Measurements from ENCODE around the gene NFATC1. TPM values are rescaled to one million over a fixed set of nuclear protein-coding genes. Genes with fewer than 3 reads are reported as not detected.

Gene NFATC1
- total RNA-seq, 2 donors from 2014 or later: 27.6 to 40.8 TPM

DNA sequence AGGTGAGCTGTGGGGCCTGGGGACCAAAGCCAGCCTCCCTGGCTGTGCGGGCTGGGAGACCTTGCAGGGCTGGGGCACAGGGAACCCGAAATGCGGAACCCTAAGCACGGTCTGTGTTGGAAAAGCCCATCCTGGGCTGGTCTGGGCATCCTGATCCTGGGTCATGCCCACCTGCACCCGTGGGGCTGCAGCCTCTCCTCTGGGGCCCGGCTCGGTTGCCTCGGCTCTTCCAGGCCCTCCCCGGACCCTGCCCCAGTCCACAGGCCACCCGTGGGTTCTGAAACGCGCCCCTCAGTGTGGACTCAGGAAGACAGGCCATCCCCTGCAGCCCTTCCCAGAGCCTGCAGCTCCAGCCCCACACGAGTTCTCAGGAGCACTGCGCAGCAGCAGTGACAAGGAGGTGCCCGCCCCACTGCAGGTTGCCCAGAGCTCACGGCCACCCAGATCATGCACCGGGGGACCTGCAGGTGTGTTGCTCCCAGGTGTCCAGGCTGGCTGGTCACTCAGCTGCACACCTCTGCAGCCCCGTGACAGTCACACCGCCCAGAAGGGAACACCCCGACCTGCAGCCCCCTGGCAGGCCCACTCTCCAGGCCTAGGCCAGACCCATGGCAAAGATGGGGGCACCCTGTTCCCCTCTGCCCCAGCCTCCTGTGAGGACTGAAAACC lies 12.2 kb upstream of the NFATC1 start:
- no peaks in the 10 kb centered on the region for H3K4me1 ChIP-seq (ENCODE audit: control insufficient read depth in 1 of 2, low read depth in 2 of 2)
- DNase-seq (ENCODE audit: low spot score): no peak
- H3K4me3 ChIP-seq: no peak overlapping the region
- H3K9me3 ChIP-seq: no peaks in the 10 kb centered on the region
- no peaks in the 10 kb centered on the region for H3K36me3 ChIP-seq
- no peak for ATAC-seq (ENCODE audit: insufficient number of reproducible peaks, low FRiP score, low read depth)
- no peaks in the 10 kb centered on the region for H3K27me3 ChIP-seq (replicated peaks; ENCODE audit: insufficient read depth)
- no peak overlapping the region for H3K27ac ChIP-seq
- TF ChIP-seq CTCF (IDR thresholded peaks at IDR 0.05): no peak

DNA sequence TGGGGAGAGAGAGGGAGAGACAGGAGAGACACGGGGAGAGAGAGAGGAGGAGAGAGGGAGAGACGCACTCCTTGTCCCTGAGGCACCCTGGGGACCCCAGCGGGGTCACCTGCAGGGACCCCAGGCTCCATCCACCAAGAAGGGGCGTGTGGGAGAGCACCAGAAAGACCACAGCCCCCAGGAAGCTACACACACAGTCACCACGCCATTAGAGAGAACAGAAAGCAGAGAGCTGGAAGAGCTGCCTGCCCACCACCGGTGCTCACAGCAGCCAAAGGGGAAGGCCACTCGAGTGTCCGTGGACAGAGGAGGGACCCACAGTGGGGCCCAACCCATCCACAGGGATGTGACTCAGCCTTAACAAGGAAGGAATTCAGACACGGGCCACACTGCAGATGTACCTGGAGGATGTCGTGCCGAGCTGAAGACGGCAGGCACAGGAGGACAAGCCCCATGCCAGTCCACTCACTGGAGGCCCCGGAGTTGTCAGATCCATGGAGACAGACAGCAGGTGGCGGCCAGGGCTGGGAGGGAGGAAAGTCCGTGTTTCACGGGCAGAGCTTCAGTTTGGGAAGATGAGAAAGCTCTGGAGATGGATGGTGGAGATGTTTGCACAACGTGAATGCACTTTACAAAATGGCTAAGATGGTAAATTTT lies 11.5 kb upstream of the NFATC1 start:
- DNase-seq (ENCODE audit: low spot score) (no peak), ATAC-seq (ENCODE audit: insufficient number of reproducible peaks, low FRiP score, low read depth) (no peak)
- Histone ChIP-seq H3K4me3 (no peak overlapping the region), H3K9me3 (no peaks in the 10 kb centered on the region), H3K27ac (no peak overlapping the region), H3K36me3 (no peaks in the 10 kb centered on the region), H3K27me3 (replicated peaks; ENCODE audit: insufficient read depth) (no peaks in the 10 kb centered on the region), H3K4me1 (ENCODE audit: control insufficient read depth in 1 of 2, low read depth in 2 of 2) (no peaks in the 10 kb centered on the region)
- no peak for TF ChIP-seq CTCF (IDR thresholded peaks at IDR 0.05)

DNA sequence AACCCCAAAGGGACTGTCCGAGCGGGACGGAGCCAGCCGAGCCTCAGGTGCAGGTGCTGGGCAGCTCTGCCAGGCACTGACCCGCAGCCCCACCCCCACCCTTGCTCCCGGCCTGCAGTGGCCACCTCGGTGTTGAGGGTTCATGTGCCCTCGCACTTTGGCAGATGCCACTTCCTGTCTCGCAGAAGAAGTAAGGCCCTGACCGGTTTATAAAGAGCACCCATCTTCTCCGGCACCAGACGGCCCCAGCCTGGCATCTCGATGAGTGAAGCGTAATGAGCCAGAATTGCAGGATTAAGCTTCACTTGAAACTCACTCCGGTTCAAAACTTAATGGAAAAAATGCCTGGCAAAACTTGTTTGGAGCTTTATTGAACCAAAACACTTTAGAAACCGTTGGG lies 10.9 kb upstream of the NFATC1 start:
- Histone ChIP-seq H3K36me3 (no peaks in the 10 kb centered on the region), H3K27ac (no peak overlapping the region), H3K9me3 (no peaks in the 10 kb centered on the region), H3K27me3 (replicated peaks; ENCODE audit: insufficient read depth) (no peaks in the 10 kb centered on the region), H3K4me3 (no peak overlapping the region), H3K4me1 (ENCODE audit: control insufficient read depth in 1 of 2, low read depth in 2 of 2) (no peaks in the 10 kb centered on the region)
- no peak for TF ChIP-seq CTCF (IDR thresholded peaks at IDR 0.05)
- DNase-seq (ENCODE audit: low spot score) (no peak), ATAC-seq (ENCODE audit: insufficient number of reproducible peaks, low FRiP score, low read depth) (no peak)

DNA sequence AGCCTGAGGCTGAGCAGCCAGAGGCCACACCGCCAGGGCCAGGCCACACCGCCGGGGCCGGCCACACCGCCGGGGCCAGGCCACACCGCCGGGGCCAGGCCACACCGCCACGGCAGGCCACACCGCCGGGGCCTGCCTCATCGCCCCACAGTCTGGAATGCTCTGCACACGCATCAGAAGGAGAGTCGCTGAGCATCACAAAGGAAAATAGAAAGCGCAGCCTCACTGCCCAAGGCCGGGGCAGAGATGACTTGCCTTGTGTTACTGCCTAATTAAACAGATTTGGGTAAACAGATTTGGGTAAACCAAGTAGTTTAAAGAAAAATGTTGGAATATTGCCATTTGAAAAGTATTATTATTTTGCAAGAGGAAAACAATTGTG lies 10.4 kb upstream of the NFATC1 start:
- Histone ChIP-seq H3K36me3 (no peaks in the 10 kb centered on the region), H3K4me3 (no peak overlapping the region), H3K27me3 (replicated peaks; ENCODE audit: insufficient read depth) (no peaks in the 10 kb centered on the region), H3K27ac (no peak overlapping the region), H3K4me1 (ENCODE audit: control insufficient read depth in 1 of 2, low read depth in 2 of 2) (no peaks in the 10 kb centered on the region), H3K9me3 (no peaks in the 10 kb centered on the region)
- DNase-seq (ENCODE audit: low spot score): no peak
- no peak for ATAC-seq (ENCODE audit: insufficient number of reproducible peaks, low FRiP score, low read depth)
- no peak for TF ChIP-seq CTCF (IDR thresholded peaks at IDR 0.05)

DNA sequence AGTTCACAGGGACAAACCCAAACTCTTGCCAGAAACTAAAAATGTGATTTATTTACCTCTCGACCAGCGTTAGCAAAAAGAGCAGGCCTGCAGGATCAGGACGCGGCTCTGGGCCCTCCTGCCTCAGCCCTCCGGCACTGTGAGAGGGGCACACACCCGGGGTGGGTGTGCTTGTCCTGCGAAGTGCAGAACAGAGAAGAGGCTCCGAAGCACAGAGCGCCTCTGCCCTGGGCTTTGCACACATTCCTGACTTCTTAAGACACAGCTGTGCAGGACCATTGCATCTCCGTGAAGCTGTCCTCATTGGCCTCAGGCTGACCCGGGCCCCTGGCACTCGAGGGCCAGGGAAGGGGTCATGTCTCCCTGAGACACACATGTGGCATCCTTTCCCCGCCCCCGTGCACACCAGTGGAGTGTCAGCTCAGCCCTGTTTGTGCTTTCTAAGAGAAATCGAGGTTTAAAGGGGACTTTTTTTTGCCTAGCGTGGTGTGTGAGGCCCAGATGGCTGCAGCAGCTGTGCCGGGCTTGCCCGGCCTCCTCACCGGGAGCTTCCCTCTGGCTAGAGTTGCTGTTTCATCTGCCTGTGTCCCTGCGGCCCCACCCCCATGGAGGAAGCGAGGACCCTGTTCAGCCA lies 9.9 kb upstream of the NFATC1 start:
- no peaks in the 10 kb centered on the region for H3K4me1 ChIP-seq (ENCODE audit: control insufficient read depth in 1 of 2, low read depth in 2 of 2)
- no peak for ATAC-seq (ENCODE audit: insufficient number of reproducible peaks, low FRiP score, low read depth)
- H3K27me3 ChIP-seq (replicated peaks; ENCODE audit: insufficient read depth): no peaks in the 10 kb centered on the region
- H3K9me3 ChIP-seq: no peaks in the 10 kb centered on the region
- no peak for TF ChIP-seq CTCF (IDR thresholded peaks at IDR 0.05)
- H3K27ac ChIP-seq: no peak overlapping the region
- no peak for DNase-seq (ENCODE audit: low spot score)
- no peak overlapping the region for H3K4me3 ChIP-seq
- H3K36me3 ChIP-seq: no peaks in the 10 kb centered on the region
